DOHH2 (cell line): ENCODE data around the gene WNK1.

Experiments used
- EZH2phosphoT487 ChIP-seq: fragments of 200-600 bp; sonication (generic); IDR thresholded peaks from 2 replicates; pipeline ENCODE4 v1.6.1; 2017; ENCODE audit warnings: borderline replicate concordance, mild to moderate bottlenecking, antibody characterized with exemption, low read length, moderate library complexity, mixed read lengths
- TF ChIP-seq, protein P1 (sequence below): fragments of 200-600 bp; sonication (generic); IDR thresholded peaks from one replicate; pipeline ENCODE4 v1.5.1; 2014; ENCODE audit warnings: antibody characterized with exemption, mild to moderate bottlenecking, low read depth, low read length; ENCODE audit not compliant: poor library complexity, severe bottlenecking

DNA sequence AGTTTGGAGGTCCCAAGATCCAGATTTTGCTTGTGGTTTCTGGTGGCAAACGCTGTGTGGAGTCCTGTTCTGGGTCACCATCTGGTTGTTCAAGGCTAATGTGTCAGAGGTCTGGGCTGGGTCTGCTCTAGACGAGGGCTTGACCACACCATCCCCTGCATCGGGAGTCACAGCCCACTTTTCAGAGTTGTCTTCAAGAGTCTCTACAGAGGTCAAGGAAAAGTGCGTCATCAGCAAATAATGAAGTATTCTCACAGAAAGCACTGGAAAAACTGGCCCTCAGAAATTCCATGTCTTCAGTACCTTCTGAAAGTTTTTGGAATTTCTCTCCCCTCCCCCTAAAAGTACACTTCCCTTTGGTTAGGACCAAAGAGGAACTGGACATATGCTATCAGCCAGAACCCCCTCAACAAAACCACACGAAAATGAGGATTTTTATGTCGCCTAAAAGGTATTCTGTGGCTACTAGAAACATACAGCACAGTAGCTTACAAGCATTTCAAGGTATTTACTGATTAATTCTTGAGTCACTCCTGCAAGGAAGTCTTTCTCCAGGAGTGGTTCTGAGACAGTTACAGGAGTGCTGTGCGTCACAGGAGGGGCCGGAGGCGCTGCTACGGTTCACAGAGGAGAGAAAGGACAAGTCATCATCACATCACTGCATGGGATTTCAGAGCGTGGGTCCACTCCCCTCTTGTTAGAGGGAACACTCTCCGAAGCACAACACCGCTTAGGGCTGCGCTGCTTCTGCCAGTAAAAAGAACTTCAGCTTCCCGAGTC is 161.7 kb downstream of the WNK1 start:
- TF ChIP-seq, protein P1, sequence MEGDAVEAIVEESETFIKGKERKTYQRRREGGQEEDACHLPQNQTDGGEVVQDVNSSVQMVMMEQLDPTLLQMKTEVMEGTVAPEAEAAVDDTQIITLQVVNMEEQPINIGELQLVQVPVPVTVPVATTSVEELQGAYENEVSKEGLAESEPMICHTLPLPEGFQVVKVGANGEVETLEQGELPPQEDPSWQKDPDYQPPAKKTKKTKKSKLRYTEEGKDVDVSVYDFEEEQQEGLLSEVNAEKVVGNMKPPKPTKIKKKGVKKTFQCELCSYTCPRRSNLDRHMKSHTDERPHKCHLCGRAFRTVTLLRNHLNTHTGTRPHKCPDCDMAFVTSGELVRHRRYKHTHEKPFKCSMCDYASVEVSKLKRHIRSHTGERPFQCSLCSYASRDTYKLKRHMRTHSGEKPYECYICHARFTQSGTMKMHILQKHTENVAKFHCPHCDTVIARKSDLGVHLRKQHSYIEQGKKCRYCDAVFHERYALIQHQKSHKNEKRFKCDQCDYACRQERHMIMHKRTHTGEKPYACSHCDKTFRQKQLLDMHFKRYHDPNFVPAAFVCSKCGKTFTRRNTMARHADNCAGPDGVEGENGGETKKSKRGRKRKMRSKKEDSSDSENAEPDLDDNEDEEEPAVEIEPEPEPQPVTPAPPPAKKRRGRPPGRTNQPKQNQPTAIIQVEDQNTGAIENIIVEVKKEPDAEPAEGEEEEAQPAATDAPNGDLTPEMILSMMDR, result no peak
- TF ChIP-seq EZH2phosphoT487, result no peak
